Epithelial cell of esophagus (primary cell): Measurements from ENCODE around the gene SCARB1.
"Not testable (repeated sequence)": the region's sequence is repeated elsewhere in the genome, so short reads cannot be mapped to it uniquely, and the experiment has no call there.

Source experiments
- DNase-seq: peaks from one replicate; pipeline ENCODE4 v3.0.0; 2010; ENCODE audit warnings: low read depth
- H3K4me3 ChIP-seq: 2 replicates; pipeline ENCODE4 v1.5.1; 2011; ENCODE audit warnings: mild to moderate bottlenecking, low read length, control low read depth
- CTCF ChIP-seq: IDR thresholded peaks from 2 replicates; pipeline ENCODE4 v1.5.1; 2011; ENCODE audit warnings: low read depth, mild to moderate bottlenecking, low read length, control low read depth, inconsistent platforms; ENCODE audit not compliant: insufficient read depth; ENCODE audit errors: missing control alignments

Gene SCARB1

GRCh38 chr12:124893792-124894516 lies 30.3 kb upstream of the SCARB1 start:
- DNase-seq, result no peak
- TF ChIP-seq CTCF, result no peak
- H3K4me3 ChIP-seq, result no peak overlapping the region

GRCh38 chr12:124888260-124888659 lies 24.6 kb upstream of the SCARB1 start:
- DNase-seq, result no peak
- no peak for TF ChIP-seq CTCF
- H3K4me3 ChIP-seq, result no peak overlapping the region

- not testable (repeated sequence) for DNase-seq, H3K4me3 ChIP-seq
Observed at GRCh38 chr12:124887766-124888165, 24.1 kb upstream of the SCARB1 start.

GRCh38 chr12:124884587-124885438 lies 21.1 kb upstream of the SCARB1 start:
- no peak overlapping the region for H3K4me3 ChIP-seq
- DNase-seq, result peak; percentile 35
- no peak for TF ChIP-seq CTCF

- H3K4me3 ChIP-seq, result no peak overlapping the region
- TF ChIP-seq CTCF, result no peak
- no peak for DNase-seq
Observed at GRCh38 chr12:124883263-124884130, 19.8 kb upstream of the SCARB1 start.

- no peak for DNase-seq
- H3K4me3 ChIP-seq, result no peak overlapping the region
- TF ChIP-seq CTCF, result no peak
Observed at GRCh38 chr12:124881123-124881522, 17.5 kb upstream of the SCARB1 start.

GRCh38 chr12:124880335-124880734 lies 16.7 kb upstream of the SCARB1 start:
- H3K4me3 ChIP-seq, result not testable (repeated sequence)
- peak; percentile 51 for DNase-seq
